Hematopoietic multipotent progenitor cell treated with erythropoietin and hydrocortisone succinate and interleukin-3 and kit ligand, for 8 days (in vitro differentiated cells): Measurements from ENCODE around the gene ZCRB1.

Experiments used
- DNase-seq: peaks from one replicate; pipeline ENCODE4 v3.0.0-alpha.2; 2015

The ZCRB1 gene

GRCh38 chr12:42326541-42327226 is 790 bp upstream of the ZCRB1 start:
- DNase-seq = peak; percentile 36

- no peak for DNase-seq
Observed at GRCh38 chr12:42325326-42325652, 605 bp downstream of the ZCRB1 start.

GRCh38 chr12:42323856-42324255 is 2.0 kb downstream of the ZCRB1 start:
- DNase-seq = no peak

- DNase-seq = no peak
Observed at GRCh38 chr12:42322567-42322966, 3.3 kb downstream of the ZCRB1 start.

GRCh38 chr12:42320796-42321195 is 5.1 kb downstream of the ZCRB1 start:
- no peak for DNase-seq

- DNase-seq = no peak
Observed at GRCh38 chr12:42315108-42315507, 10.8 kb downstream of the ZCRB1 start.

GRCh38 chr12:42309996-42310395 is 15.9 kb downstream of the ZCRB1 start:
- no peak for DNase-seq

- no peak for DNase-seq
Observed at GRCh38 chr12:42308390-42308789, 17.5 kb downstream of the ZCRB1 start.

GRCh38 chr12:42306297-42306696 is 19.6 kb downstream of the ZCRB1 start:
- DNase-seq = no peak

GRCh38 chr12:42299392-42300308 is 26.2 kb downstream of the ZCRB1 start:
- DNase-seq = peak; percentile 5

GRCh38 chr12:42298887-42299286 is 27.0 kb downstream of the ZCRB1 start:
- DNase-seq = no peak

GRCh38 chr12:42296503-42297109 is 29.3 kb downstream of the ZCRB1 start:
- DNase-seq = peak; percentile 71

GRCh38 chr12:42291680-42292079 is 34.2 kb downstream of the ZCRB1 start:
- no peak for DNase-seq

- no peak for DNase-seq
Observed at GRCh38 chr12:42288544-42288943, 37.4 kb downstream of the ZCRB1 start.

- no peak for DNase-seq
Observed at GRCh38 chr12:42286741-42287140, 39.2 kb downstream of the ZCRB1 start.

- DNase-seq = no peak
Observed at GRCh38 chr12:42285431-42285830, 40.5 kb downstream of the ZCRB1 start.

- DNase-seq = peak; percentile 12
Observed at GRCh38 chr12:42284876-42285275, 41.0 kb downstream of the ZCRB1 start.

GRCh38 chr12:42284157-42284556 is 41.7 kb downstream of the ZCRB1 start:
- DNase-seq = no peak

GRCh38 chr12:42283739-42284138 is 42.2 kb downstream of the ZCRB1 start:
- no peak for DNase-seq

GRCh38 chr12:42282294-42282693 is 43.6 kb downstream of the ZCRB1 start:
- DNase-seq = no peak

GRCh38 chr12:42281844-42282243 is 44.0 kb downstream of the ZCRB1 start:
- no peak for DNase-seq

GRCh38 chr12:42281278-42281677 is 44.6 kb downstream of the ZCRB1 start:
- DNase-seq = no peak

GRCh38 chr12:42278128-42278510 is 47.8 kb downstream of the ZCRB1 start:
- no peak for DNase-seq
